MM.1S (cell line): ENCODE data around the gene NCOA5.

Experiments used
- DNase-seq: peaks from one replicate; pipeline ENCODE4 v3.0.0-alpha.2; 2015
- H2AFZ ChIP-seq: fragments of 300-600 bp; sonication (generic); 2 replicates; pipeline ENCODE4 v1.6.0; 2016; ENCODE audit warnings: antibody characterized with exemption, low read length
- H3F3A ChIP-seq: fragments of 300-600 bp; sonication (generic); 2 replicates; pipeline ENCODE4 v1.6.1; 2016; ENCODE audit warnings: mild to moderate bottlenecking, antibody characterized with exemption, low read length, moderate library complexity, mixed read lengths; ENCODE audit not compliant: insufficient read depth
- H3K27ac ChIP-seq: fragments of 300-600 bp; sonication (generic); 2 replicates; pipeline ENCODE4 v1.5.1; 2016; ENCODE audit warnings: mild to moderate bottlenecking, low read length
- H3K27me3 ChIP-seq: fragments of 300-600 bp; sonication (generic); replicated peaks from 2 replicates; pipeline ENCODE4 v1.6.0; 2016; ENCODE audit warnings: low read length; ENCODE audit not compliant: insufficient read depth
- H3K36me3 ChIP-seq: fragments of 300-600 bp; sonication (generic); replicated peaks from 2 replicates; pipeline ENCODE4 v1.6.1; 2016; ENCODE audit warnings: mild to moderate bottlenecking, low read length, mixed read lengths; ENCODE audit not compliant: insufficient read depth
- H3K4me1 ChIP-seq: fragments of 300-600 bp; sonication (generic); 2 replicates; pipeline ENCODE4 v1.6.1; 2016; ENCODE audit warnings: low read length, mixed read lengths
- H3K4me2 ChIP-seq: fragments of 300-600 bp; sonication (generic); 2 replicates; pipeline ENCODE4 v1.6.0; 2016; ENCODE audit warnings: low read depth, low read length
- H3K4me3 ChIP-seq: fragments of 300-600 bp; sonication (generic); 2 replicates; pipeline ENCODE4 v1.5.1; 2016; ENCODE audit warnings: low read length, mixed read lengths
- H3K79me2 ChIP-seq: fragments of 300-600 bp; sonication (generic); 2 replicates; pipeline ENCODE4 v1.6.1; 2016; ENCODE audit warnings: mixed run types, low read length, mixed read lengths
- H3K9ac ChIP-seq: fragments of 300-600 bp; sonication (generic); 2 replicates; pipeline ENCODE4 v1.6.1; 2016; ENCODE audit warnings: low read length, mixed read lengths
- H3K9me2 ChIP-seq: fragments of 300-600 bp; sonication (generic); replicated peaks from 2 replicates; pipeline ENCODE4 v1.6.1; 2016; ENCODE audit warnings: mild to moderate bottlenecking, low read length, mixed read lengths; ENCODE audit not compliant: insufficient read depth
- H3K9me3 ChIP-seq: fragments of 300-600 bp; sonication (generic); replicated peaks from 2 replicates; pipeline ENCODE4 v1.6.1; 2016; ENCODE audit warnings: mild to moderate bottlenecking, low read length, mixed read lengths; ENCODE audit not compliant: insufficient read depth
- H4K20me1 ChIP-seq: fragments of 300-600 bp; sonication (generic); 2 replicates; pipeline ENCODE4 v1.6.1; 2016; ENCODE audit warnings: mild to moderate bottlenecking, low read length, moderate library complexity, mixed read lengths; ENCODE audit not compliant: insufficient read depth
- CTCF ChIP-seq: fragments of 300-600 bp; sonication (generic); IDR thresholded peaks from 2 replicates; pipeline ENCODE4 v1.5.1; 2016; ENCODE audit warnings: antibody characterized with exemption, low read length, mixed read lengths
- EZH2 ChIP-seq: fragments of 300-600 bp; sonication (generic); optimal IDR thresholded peaks from 2 replicates; pipeline ENCODE3; 2017; ENCODE audit warnings: low read depth, mild to moderate bottlenecking, antibody characterized with exemption, low read length, mixed read lengths
- EZH2phosphoT487 ChIP-seq: fragments of 300-600 bp; sonication (generic); IDR thresholded peaks from 2 replicates; pipeline ENCODE4 v1.6.1; 2018; ENCODE audit warnings: antibody characterized with exemption, low read length

The NCOA5 gene

GRCh38 chr20:46083101-46083500, 6.7 kb downstream of the NCOA5 start:
- Histone ChIP-seq H3K36me3 (no peaks in the 10 kb centered on the region; the same call in 1 of the 2 replicates), H3K9ac (no peak overlapping the region), H3K27me3 (no peaks in the 10 kb centered on the region), H4K20me1 (peaks cover 71% of the 10 kb centered on the region), H3K9me3 (no peaks in the 10 kb centered on the region), H3K27ac (no peak overlapping the region), H3K4me3 (no peak overlapping the region), H3K4me2 (no peak overlapping the region), H3K9me2 (no peaks in the 10 kb centered on the region), H3F3A (no peaks in the 10 kb centered on the region), H2AFZ (no peak overlapping the region), H3K4me1 (peaks cover 17% of the 10 kb centered on the region), H3K79me2 (peaks cover 94% of the 10 kb centered on the region)
- TF ChIP-seq EZH2 (no peak), EZH2phosphoT487 (no peak), CTCF (no peak)
- no peak for DNase-seq

- Histone ChIP-seq H3K79me2 (peaks cover 80% of the 10 kb centered on the region), H3K36me3 (no peaks in the 10 kb centered on the region; the same call in 1 of the 2 replicates)
Measured at GRCh38 chr20:46081074-46081473, 8.7 kb downstream of the NCOA5 start.

GRCh38 chr20:46078954-46079353, 10.8 kb downstream of the NCOA5 start:
- H3K4me2 ChIP-seq, result 0 out of 2 replicates have a peak overlapping the region, but pooled peaks have one; percentile 4
- H3K36me3 ChIP-seq, result no peaks in the 10 kb centered on the region; the same call in 1 of the 2 replicates
- peaks cover 62% of the 10 kb centered on the region for H3K79me2 ChIP-seq

More at GRCh38 chr20:46081074-46081473, 8.7 kb downstream of the NCOA5 start:
- Histone ChIP-seq H3K9me3 (no peaks in the 10 kb centered on the region), H3K27me3 (no peaks in the 10 kb centered on the region), H3K9ac (no peak overlapping the region), H3K27ac (no peak overlapping the region), H4K20me1 (peaks cover 55% of the 10 kb centered on the region), H3K4me1 (peaks cover 23% of the 10 kb centered on the region), H2AFZ (no peak overlapping the region), H3K4me3 (no peak overlapping the region), H3K9me2 (no peaks in the 10 kb centered on the region), H3F3A (no peaks in the 10 kb centered on the region), H3K4me2 (no peak overlapping the region)
- no peak for TF ChIP-seq EZH2phosphoT487
- no peak for TF ChIP-seq EZH2
- no peak for TF ChIP-seq CTCF
- DNase-seq, result no peak

More at GRCh38 chr20:46078954-46079353, 10.8 kb downstream of the NCOA5 start:
- Histone ChIP-seq H3F3A (no peaks in the 10 kb centered on the region), H3K27me3 (no peaks in the 10 kb centered on the region), H2AFZ (no peak overlapping the region), H3K27ac (no peak overlapping the region), H3K4me3 (no peak overlapping the region), H4K20me1 (peaks cover 34% of the 10 kb centered on the region), H3K9ac (no peak overlapping the region), H3K9me2 (no peaks in the 10 kb centered on the region), H3K9me3 (no peaks in the 10 kb centered on the region), H3K4me1 (peaks cover 23% of the 10 kb centered on the region)
- no peak for DNase-seq
- TF ChIP-seq CTCF (no peak), EZH2 (no peak), EZH2phosphoT487 (no peak)
